Measurements from ENCODE around the gene HTR4.
"Not testable (repeated sequence)": the region's sequence is repeated elsewhere in the genome, so short reads cannot be mapped to it uniquely, and the experiment has no call there.

The HTR4 gene

DNA sequence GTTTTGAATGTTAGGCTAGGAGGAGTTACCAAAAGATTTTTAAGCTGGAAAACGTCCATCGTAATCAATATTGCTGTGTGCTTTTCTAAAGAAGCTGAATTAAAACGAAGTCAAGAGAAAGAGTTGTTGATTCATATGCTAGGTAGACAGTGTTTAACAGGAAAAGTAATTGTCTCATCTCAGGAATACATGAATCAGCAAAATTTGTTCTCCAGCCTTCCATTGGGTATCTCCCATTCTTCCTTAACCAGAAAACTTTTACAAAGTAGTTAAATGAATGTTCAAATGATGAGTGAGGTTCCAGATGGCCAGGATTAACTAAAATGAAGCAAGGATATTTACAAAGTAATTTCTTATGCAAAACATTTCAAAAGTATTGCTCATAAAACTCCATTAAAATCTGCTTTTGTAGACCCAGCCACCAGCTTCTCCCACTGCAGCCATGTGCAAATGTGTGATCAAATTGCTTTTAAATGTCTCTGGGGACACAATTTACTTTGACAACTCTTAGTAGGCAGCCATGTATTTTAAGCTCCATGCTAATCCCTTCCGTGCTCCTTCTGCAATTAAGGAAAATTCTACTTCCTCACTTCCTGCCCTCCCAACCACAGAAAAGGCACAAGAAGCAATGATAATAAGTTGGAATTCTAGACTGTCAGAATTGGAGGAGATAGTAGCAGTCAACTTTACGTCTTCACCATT lies 121.2 kb downstream of the HTR4 start:
- no peak for DNase-seq (ENCODE audit: low read depth)

DNA sequence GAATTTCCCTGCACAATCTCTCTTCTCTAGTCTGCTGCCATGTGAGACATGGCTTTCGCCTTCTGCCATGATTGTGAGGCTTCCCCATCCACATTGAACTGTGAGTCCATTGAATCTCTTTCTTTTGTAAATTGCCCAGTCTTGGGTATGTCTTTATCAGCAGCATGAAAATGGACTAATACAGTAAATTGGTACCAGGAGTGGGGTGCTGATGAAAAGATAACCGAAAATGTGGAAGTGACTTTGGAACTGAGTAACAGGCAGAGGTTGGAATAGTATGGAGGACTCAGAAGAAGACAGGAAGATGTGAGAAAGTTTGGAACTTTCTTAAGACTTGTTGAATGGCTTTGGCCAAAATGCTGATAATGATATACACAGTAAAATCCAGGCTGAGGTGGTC lies 124.9 kb downstream of the HTR4 start:
- not testable (repeated sequence) for DNase-seq (ENCODE audit: low read depth)

DNA sequence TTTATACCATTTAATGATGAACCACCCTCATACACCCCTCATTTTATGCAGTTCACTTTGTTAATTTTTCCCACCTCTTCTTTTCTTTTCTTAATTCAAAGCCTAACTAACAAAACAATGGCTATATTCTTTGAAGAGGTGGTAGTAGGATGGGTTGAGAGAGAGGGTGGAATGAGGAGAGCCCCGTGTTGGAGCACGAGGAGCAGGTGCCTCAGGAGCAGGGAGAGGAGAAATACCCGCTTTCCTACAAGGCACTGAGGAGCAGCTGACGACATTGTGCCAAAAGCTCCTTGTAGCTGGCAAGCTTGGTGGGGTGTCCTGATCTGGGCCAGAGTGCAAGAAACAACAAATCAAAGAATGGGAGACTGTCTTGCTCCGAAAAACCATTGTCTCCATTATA lies 129.6 kb downstream of the HTR4 start:
- DNase-seq (ENCODE audit: low read depth): no peak

DNA sequence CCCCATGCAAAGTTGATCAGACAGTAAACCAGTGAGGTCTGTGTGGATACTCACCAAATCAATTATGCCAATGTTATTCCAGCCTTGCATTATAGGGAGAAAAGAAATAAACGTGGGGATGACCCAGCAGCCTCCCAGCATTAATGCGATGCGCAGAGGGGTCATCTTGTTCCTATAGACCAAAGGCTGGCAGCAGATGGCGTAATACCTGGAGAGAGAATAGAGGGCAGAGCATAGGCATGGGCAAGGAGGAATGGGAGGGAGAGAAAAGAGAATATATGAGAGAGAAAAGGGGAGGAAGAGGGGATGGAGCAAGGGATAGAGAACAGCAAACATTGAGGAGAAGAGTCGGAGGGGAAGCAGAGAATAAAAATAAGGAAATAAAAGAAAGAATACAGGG lies 131.2 kb downstream of the HTR4 start:
- DNase-seq (ENCODE audit: low read depth): no peak

DNA sequence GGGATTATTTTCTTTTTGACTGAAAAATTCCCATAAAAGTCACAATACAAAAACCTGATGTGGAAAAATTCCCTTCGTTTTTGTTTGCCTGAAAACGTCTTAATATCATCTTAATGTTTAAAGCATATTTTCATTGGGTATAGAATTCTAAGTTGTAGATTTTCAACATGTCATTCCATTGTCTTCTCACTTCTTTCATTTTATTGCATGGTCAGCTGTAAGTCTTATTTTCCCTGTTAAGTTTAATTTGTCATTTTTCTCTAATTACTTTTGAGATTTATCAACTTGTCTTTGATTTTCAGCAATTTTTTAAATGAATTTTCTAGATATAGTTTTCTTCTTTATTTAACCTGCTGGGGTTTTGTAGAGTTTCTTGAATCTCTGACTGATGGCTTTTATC lies 138.9 kb downstream of the HTR4 start:
- DNase-seq (ENCODE audit: low read depth): no peak

DNA sequence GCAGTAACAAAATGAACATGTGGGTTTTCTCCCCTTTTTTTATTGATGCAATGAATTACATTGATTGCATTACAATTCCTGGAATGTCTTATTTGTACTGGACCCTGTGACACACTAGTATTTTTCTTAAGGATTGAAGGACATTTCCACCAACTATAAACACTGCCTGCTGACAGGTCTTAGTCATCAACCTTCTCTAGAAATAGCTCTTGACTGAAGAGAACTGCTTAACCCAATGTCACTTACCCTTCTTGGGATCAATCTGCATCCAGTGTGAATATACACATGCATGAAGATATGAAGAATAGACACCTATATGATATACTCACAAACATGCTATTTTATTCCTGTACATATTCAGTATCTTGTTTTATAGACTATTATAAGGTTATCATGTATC lies 140.0 kb downstream of the HTR4 start:
- no peak for DNase-seq (ENCODE audit: low read depth)

DNA sequence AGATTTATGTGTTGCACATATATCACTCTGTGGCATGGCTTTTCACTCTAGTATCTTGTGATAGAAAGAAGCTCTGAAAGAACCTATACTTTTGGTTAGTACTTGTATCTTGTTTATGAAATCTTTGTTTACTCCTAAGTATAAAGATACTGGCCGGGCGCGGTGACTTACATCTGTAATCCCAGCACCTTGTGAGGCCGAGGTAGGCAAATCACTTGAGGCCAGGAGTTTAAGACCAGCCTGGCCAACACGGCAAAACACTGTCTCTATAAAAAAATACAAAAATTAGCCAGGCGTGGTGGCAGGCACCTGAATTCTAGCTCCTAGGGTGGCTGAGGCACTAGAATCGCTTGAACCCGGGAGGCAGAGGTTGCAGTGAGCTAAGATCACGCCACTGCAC lies 141.8 kb downstream of the HTR4 start:
- no peak for DNase-seq (ENCODE audit: low read depth)

DNA sequence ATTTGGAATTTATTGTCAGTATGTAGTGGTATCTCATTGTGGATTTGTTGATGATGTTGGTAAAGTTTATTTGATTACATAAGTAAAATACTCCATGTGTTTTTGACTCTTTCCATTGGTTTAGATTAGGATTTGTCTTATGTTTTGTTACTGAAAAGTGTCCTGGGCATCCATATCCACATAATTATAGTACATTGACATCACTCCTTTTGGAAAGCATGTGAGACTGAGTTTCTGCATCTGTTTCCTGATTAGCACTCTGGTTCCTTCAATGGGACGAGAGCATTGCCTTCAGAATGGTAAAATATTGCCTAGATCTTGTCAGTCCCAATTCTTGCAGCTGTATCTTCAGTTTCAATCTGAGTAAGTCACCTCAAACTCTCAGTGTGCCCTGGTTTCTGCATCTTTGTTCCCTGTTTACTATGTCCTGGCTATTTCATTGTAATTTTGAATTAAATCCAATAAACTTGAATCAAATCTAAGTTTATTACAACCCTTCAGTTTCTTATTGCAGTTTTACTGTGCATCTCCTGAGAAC lies 142.4 kb downstream of the HTR4 start:
- no peak for DNase-seq (ENCODE audit: low read depth)

DNA sequence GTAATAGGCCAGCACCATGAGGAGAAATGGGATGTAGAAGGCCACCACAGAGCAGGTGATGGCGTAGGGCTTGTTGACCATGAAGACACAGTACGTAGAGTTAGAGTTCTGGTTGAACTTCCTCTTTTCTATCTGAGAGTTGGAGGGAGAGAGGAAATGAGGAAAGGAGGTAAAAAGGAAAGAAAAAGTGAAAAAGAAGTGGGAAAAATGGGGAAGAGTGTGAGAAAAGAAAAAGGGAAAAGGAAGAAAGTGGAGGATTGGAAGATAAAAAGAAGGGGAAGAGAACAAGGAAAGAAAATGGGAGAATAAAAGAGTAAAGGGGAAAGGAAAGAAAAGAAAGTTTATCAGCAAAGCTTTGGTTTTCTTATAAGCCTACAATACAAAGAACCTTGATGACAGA lies 144.4 kb downstream of the HTR4 start:
- DNase-seq (ENCODE audit: low read depth): no peak

DNA sequence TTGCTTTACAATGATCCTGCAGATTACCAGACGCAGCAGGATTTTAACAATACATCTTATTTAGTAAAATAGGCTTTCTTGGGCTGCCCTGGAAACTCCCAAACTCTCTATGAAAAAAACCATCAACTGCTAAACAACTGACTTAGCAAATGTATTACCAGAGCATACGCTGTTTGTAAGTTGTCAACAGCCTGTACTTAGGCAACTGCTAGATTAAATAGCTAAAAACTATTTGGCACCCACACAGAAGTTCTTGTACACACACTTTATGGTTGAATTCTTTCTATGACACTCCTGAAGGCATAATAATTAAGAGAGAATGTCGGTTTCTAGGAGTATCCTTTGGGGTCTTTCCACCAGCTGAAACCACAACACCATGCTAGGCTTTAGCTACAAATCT lies 146.7 kb downstream of the HTR4 start:
- no peak for DNase-seq (ENCODE audit: low read depth)

DNA sequence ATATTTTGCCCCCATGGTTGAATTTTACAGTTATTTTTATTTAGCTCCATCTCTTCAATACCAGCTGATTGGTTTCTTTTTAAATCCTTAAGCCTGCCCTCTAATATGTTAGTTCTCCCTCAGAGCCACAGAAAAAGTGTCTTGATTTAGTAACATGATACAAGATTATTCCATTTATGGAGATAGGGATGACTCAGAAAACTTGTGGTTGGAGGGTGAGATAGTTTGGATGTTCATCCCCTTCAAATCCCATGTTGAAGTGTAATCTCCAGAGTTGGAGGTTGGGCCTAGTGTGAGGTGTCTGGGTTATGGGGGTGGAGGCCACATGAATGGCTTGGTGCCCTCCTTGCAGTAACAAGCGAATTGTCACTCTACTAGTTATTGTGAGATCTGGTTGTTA lies 154.9 kb downstream of the HTR4 start:
- no peak for DNase-seq (ENCODE audit: low read depth)

DNA sequence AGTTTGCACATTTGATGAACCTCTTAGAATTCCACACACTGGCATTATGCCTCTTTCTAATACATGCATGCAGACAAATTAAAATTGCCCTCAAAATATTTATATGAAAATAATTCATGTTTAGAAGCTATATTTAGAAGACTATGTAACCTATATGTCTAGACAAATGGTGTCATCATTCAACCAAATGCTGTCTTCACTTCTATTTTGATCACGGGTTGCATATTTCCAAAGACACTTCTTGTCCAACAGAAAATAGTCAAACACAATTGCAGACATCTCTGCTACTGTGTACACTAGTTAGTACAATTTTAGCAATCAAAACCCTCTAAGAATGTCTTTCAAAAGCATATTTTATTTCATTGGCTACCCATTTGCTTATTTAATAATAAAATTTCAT lies 156.6 kb downstream of the HTR4 start:
- no peak for DNase-seq (ENCODE audit: low read depth)

DNA sequence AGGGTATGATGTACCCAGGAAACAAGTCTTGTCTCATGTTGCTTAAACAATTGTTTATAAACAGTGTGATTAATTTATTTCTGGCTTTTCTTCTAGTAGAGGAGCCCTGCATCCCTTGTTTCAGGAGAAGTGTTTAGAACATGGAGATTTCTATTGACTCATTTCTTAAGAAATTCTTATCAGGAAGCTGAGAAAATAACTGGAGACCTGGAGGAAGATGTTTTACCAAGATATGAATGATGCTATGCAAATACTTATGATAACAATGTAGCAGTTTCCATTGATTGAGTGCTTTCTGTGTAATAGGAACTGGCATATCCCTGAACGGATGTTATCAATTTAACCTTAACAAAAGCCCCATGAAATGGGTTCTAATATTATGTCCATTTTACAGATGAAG lies 162.0 kb downstream of the HTR4 start:
- DNase-seq (ENCODE audit: low read depth): no peak

DNA sequence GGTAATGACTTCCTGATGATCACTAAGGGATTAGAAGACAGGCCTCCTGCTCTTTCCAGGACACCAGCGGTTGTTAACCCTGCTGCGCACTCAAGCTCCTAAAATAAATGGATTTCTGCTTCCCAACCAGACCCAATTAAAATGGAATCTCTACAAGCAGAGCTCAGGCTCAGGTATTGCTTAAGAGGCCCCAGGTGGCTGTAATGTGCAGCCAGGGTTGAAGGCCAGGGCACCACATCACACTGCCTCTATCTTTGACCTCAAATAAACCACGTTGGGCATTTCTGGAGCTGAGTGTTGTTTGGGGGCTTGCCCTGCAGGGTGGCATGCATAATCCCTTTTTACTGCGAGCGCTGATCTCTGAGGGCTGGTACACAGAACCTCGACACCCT lies 162.5 kb downstream of the HTR4 start:
- DNase-seq (ENCODE audit: low read depth): no peak

DNA sequence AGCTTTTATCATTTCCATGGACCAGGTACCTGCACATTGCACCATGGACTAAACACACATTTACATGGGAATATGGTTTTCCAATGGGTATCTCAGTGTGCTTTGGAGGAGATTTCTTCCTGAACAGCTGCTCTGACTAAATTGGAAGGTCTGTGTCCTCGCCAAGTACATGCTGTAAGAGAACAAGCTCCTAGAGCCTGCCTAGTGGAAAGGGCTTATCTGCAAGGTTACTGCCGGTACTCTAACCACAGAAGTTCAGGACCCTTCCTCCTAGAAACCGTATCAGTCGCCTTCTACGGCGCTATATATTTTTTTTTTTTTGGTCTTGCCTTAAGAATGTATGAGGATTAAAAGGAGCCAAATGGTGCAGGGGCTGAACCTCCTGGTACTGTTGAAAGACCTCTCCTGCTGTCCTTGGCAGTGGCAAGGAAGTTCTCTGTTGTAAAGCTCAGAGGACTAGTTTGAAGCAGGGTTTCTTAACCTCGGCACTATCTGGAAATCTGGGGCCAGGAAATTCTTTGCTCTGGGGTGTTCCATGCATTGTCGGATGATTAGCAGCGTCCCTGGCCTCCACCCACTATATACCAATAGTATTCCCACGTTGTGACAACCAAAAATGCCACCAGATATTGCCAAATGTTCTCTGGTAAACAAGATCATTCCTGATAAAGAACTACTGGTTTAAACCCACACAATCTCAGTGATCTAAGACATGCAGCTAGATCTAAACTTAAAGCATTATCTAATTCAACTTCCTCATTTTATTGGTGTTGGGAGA lies 163.1 kb downstream of the HTR4 start:
- DNase-seq (ENCODE audit: low read depth): no peak

DNA sequence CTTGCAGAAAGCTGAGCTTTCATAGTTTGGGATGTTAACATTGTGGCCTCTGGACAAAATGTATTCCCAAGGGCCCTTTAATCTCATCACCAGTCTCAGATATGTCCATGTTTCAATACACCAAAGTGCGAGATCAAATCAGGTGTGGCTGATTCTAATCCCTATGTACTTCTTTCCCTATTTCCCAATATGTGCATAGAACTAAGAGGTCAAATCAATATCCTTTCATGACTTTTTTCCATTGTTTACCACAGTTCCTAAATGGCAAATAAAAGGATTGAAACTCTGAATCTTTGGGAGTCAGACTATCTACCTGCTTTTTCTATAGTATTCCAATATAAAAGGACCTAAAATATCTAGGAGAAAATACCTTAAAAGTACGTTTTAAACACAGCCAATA lies 165.6 kb downstream of the HTR4 start:
- DNase-seq (ENCODE audit: low read depth): no peak

DNA sequence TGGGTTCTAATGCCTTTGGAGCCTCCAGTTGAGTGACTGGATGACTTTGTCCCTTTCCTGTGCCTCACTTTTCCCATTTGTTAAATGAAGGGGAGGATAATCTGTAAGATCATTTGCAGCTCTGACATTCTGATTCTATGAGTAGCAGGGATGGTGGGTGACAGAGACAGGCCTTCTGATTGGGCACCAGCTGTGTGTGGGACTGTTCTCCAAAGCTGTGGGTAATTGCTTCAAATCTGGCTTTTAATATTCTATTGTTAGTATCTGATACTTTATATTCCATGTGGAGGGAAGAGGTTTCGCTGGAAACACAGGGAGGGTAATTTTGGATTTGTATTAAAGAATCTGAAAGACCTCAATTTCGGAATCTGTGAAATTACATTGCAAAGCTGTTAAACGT lies 167.9 kb downstream of the HTR4 start:
- no peak for DNase-seq (ENCODE audit: low read depth)

DNA sequence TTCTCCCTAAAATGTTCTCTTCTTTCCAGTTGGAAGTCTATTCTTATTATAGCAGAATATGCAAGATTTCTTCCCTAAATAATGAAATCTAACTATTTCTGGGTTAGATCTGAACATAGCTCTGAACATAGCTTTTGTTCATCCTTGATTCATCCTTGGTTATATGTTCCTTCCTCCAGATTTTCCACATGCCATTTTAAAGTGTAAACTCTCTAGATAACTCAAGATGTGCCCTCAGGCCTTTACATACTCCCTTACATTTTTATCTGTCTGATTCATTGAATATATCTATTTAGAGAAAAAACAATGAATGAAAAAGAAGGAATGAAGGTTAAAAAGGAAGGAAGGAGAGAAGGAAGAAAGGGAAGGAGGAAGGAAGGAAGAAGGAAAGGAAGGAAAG lies 169.7 kb downstream of the HTR4 start:
- DNase-seq (ENCODE audit: low read depth): no peak

DNA sequence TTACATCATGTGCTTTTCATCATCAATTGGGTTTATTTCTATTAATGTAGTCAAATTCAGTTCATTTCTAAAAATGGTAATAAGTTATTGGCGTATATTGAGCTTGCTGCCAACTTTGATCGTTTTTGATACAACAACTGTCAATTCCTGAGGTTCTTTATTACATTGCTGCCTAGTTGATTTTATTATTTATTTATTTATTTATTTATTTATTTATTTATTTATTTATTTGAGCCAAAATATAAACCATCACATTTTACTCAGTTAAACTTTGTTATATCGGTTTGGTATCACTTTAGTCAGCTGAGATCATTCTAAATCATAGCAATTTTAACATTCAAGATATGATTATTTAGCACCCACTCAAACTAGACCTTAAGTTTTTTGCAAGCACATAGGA lies 170.6 kb downstream of the HTR4 start:
- no peak for DNase-seq (ENCODE audit: low read depth)

DNA sequence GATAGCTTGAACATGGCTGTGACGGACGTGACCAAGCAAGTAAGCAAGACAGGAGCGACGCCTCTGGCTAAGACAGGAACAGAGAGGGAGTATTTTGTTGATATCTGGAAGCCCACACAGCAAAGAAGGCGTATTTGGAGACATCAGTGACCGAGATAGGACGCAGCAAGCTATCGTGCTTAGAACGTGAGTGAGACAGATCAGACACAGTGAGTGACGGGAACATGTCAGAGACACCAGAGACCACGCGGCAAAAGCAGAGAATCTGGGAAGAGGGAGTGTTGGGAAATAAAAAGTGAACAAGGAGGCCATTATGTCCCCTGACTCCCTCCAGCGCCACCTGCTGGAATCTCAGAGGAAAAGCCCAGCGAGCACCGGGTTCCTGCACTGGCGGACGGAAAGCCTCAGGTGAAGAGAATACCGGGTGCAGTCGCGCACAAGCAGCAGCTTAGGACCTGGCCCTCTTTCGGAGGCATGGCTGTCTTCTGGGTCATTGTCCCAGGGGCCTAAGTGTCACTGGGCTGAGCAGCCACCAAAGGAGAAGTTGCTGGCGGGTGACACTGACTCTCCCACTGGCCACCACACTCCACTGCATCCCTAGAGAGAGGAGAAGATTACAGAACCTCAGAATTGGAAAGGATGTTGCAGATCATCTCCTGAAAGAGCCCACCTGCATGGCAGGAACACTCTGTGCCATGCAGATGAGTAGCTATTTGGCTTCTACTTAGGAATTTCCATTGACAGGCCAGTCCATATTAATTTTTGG lies 171.4 kb downstream of the HTR4 start:
- DNase-seq (ENCODE audit: low read depth): no peak

DNA sequence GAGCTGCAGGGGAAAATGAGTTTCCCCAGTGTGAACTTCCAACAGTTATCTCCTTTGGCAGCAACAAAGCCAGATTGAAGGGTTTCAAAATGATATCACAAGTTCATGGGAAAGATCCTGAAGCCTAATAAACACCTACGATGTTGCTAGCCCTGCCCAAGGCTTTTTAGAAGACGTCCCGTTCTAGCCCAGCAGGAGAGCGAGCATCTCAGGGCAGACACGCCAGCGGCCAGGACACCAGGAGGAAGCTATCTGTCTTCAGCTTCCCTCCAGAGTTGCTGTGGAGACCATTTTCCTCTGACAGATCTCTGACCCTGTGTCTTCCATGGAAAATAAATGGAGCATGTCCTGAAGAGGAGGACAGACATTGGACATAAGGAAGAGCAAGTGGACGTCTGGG lies 172.1 kb downstream of the HTR4 start:
- DNase-seq (ENCODE audit: low read depth): no peak

DNA sequence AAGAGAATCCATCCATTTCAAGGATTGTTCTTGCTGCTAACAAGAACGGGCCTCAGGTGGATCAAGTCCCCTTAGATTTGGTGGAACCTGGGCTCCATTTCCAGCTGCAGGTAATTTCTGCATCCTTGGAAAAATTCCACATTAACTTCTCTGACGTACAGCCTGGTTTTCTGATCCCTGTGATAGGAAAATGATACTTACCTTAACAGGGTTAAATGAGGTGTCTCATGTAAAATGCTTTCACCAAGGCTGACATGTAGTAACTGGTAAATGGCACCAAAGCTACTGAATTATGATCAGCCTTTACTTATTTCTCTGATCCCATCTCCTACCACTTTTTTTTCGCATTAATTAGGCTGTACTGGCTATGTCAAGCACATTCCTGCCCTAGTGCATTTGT lies 176.9 kb downstream of the HTR4 start:
- no peak for DNase-seq (ENCODE audit: low read depth)

DNA sequence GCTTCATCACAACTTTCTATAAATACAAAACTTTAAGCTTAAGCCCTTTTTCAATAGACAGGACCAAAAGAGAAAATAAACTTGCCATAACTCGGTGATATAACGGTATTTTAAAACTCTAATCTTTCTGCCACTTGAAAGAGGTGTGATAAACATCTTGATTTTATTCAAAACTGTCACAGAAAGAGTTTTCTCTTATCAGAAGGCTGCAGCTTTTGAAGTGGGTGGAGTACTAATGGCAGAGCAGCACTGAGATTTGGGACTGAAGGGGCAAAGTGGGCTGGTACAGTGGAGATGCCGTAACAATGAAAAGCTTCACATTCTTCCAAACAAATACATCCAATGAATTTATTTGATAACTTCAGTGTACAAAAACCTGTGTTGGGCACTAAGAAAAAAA lies 178.0 kb downstream of the HTR4 start:
- no peak for DNase-seq (ENCODE audit: low read depth)
